Breast epithelium (tissue), 3 donors: Measurements from ENCODE around the gene UCK2.

Experiments
- CTCF ChIP-seq, 3 donors: fragments of 450-650 bp; IDR thresholded peaks; one replicate each; pipeline ENCODE4 v1.5.1; 2016 to 2017; ENCODE audit warnings: antibody characterized with exemption in 3 of 3, mild to moderate bottlenecking in 3 of 3, moderate library complexity in 3 of 3
- POLR2A ChIP-seq: fragments of 450-650 bp; IDR thresholded peaks from one replicate; pipeline ENCODE4 v1.6.1; 2016; ENCODE audit warnings: antibody characterized with exemption, mild to moderate bottlenecking, moderate library complexity
- POLR2AphosphoS5 ChIP-seq, 3 donors: sonication (generic); formaldehyde crosslinking; IDR thresholded peaks; one replicate each; pipeline ENCODE4 v1.6.1; 2017; ENCODE audit warnings: antibody characterized with exemption in 3 of 3

- TF ChIP-seq CTCF (IDR thresholded peaks at IDR 0.05) (no peak), POLR2A (no peak), POLR2AphosphoS5 (IDR thresholded peaks at IDR 0.05) (no peak)
Measured at GRCh38 chr1:165865633-165866340, 38.4 kb downstream of the UCK2 start.
